Transverse colon (tissue), 4 donors: ENCODE results near the gene TTC28.

ENCODE experiments used
- CTCF ChIP-seq, 5 experiments: fragments of 200-600 bp in 3 of 5; fragments of 450-650 bp in 2 of 5; sonication (generic) in 3 of 5; IDR thresholded peaks; 1 replicate in 2 of 5; 2 replicates in 3 of 5; pipeline ENCODE4 v1.5.1; 2016 to 2017; ENCODE audit warnings: antibody characterized with exemption in 5 of 5, inconsistent platforms in 3 of 5, mild to moderate bottlenecking in 2 of 5, moderate library complexity in 1 of 5
- EP300 ChIP-seq: sonication (generic); formaldehyde crosslinking; IDR thresholded peaks from one replicate; pipeline ENCODE4 v1.6.1; 2017; ENCODE audit warnings: antibody characterized with exemption, low read depth
- POLR2A ChIP-seq: fragments of 450-650 bp; IDR thresholded peaks from one replicate; pipeline ENCODE4 v1.6.1; 2016; ENCODE audit warnings: antibody characterized with exemption, mild to moderate bottlenecking, moderate library complexity
- POLR2AphosphoS5 ChIP-seq, 3 donors: sonication (generic); formaldehyde crosslinking; IDR thresholded peaks; one replicate each; pipeline ENCODE4 v1.6.1; 2016; ENCODE audit warnings: antibody characterized with exemption in 3 of 3

DNA sequence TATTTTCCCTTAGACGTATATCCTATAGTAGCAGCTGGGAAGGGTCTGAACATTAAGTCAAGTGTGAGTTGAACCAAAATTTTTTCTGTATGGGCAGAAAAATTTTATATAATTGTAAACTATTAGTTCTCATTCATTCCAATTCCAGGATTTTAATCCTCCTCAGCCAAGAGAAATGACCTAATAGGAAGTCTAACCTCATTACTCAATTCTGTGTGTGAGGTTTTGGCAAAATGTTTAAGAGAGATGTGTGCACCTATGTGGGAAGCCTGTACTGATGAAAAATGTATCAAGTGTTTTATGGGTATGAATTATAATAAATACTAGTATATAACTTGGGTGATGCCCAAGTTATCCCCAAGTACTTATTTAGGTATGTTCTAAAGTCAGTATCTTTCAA lies 449.0 kb downstream of the TTC28 start:
- TF ChIP-seq POLR2A, result no peak
- no peak for TF ChIP-seq CTCF (IDR thresholded peaks at IDR 0.05)
- no peak for TF ChIP-seq POLR2AphosphoS5 (IDR thresholded peaks at IDR 0.05)
- no peak for TF ChIP-seq EP300
